Fibroblast of the aortic adventitia (primary cell): ENCODE data around the gene ASMTL. TPM values are rescaled to one million over a fixed set of nuclear protein-coding genes. Genes with fewer than 3 reads are reported as not detected.

Source experiments
- DNase-seq: peaks from one replicate; pipeline ENCODE4 v3.0.0-alpha.2; 2010; ENCODE audit warnings: low read depth
- H3K4me3 ChIP-seq: 2 replicates; pipeline ENCODE4 v1.5.1; 2011; ENCODE audit warnings: low read depth, mild to moderate bottlenecking, control low read depth, low read length, moderate library complexity
- CTCF ChIP-seq: IDR thresholded peaks from 2 replicates; pipeline ENCODE4 v1.5.1; 2011; ENCODE audit warnings: mild to moderate bottlenecking, low read length, control low read depth, inconsistent platforms; ENCODE audit not compliant: insufficient read depth
- total RNA-seq: library from RNA; depleted of rRNA; stranded (reverse); fragments of >200 nt; gene quantifications from 2 replicates; pipeline ENCODE4 v1.2.3, GENCODE V29; 2012; ENCODE audit warnings: low replicate concordance

ASMTL gene
- total RNA-seq, 1 donor, result 17.6 TPM

GRCh38 chrX:1392376-1393068 lies 60.2 kb downstream of the ASMTL start:
- no peak for TF ChIP-seq CTCF
- H3K4me3 ChIP-seq, result peak overlapping the region; percentile 79
- peak; percentile 64 for DNase-seq

GRCh38 chrX:1391707-1392375 lies 60.9 kb downstream of the ASMTL start, which contains the start of gene SLC25A6:
TSS of gene SLC25A6 (minus strand) at chrX:1392113. CDS start at chrX:1392009, 104 bp downstream.
- TF ChIP-seq CTCF, result no peak
- peak; percentile 95 for DNase-seq
- peak within 1 kb of the TSS; percentile 84 for H3K4me3 ChIP-seq

GRCh38 chrX:1391370-1391706 lies 61.4 kb downstream of the ASMTL start:
- peak overlapping the region; percentile 84 for H3K4me3 ChIP-seq
- DNase-seq, result peak; percentile 23
- no peak for TF ChIP-seq CTCF

GRCh38 chrX:1390621-1391369 lies 61.9 kb downstream of the ASMTL start:
- peak overlapping the region; percentile 84 for H3K4me3 ChIP-seq
- no peak for DNase-seq
- TF ChIP-seq CTCF, result no peak

- DNase-seq, result no peak
- TF ChIP-seq CTCF, result no peak
- no peak overlapping the region for H3K4me3 ChIP-seq
Observed at GRCh38 chrX:1389993-1390285, 62.8 kb downstream of the ASMTL start.

GRCh38 chrX:1389181-1389992 lies 63.3 kb downstream of the ASMTL start:
- TF ChIP-seq CTCF, result no peak
- H3K4me3 ChIP-seq, result no peak overlapping the region
- no peak for DNase-seq
